K562 (cell line): ENCODE results near the gene PPM1H. TPM values are rescaled to one million over a fixed set of nuclear protein-coding genes. Genes with fewer than 3 reads are reported as not detected.

Source experiments
- GATAD2A ChIP-seq: fragments of 450-650 bp; IDR thresholded peaks from 2 replicates; pipeline ENCODE4 v1.6.1; 2017
- NUFIP1 ChIP-seq: fragments of 450-650 bp; IDR thresholded peaks from 2 replicates; pipeline ENCODE4 v1.6.1; 2018; ENCODE audit not compliant: partially characterized antibody
- PTTG1 ChIP-seq: fragments of 450-650 bp; IDR thresholded peaks from 2 replicates; pipeline ENCODE4 v1.6.1; 2016; ENCODE audit warnings: low read depth, mild to moderate bottlenecking, missing genetic modification characterization, missing compliant biosample characterization
- RNF2 ChIP-seq: sonication (generic); IDR thresholded peaks from 2 replicates; pipeline ENCODE4 v1.6.1; 2016
- TAF1 ChIP-seq: IDR thresholded peaks from 2 replicates; pipeline ENCODE4 v1.6.1; 2011; ENCODE audit warnings: mild to moderate bottlenecking, low read length, moderate library complexity; ENCODE audit not compliant: insufficient read depth, control insufficient read depth, severe bottlenecking; ENCODE audit errors: extremely low read depth
- THRAP3 ChIP-seq: fragments of 450-650 bp; IDR thresholded peaks from 2 replicates; pipeline ENCODE4 v1.6.1; 2016; ENCODE audit warnings: mild to moderate bottlenecking, inconsistent platforms, borderline replicate concordance
- ZNF766 ChIP-seq: fragments of 200-800 bp; sonication (Bioruptor generic); conservative IDR thresholded peaks from 2 replicates; pipeline ENCODE4 v1.6.1; 2016; ENCODE audit warnings: missing genetic modification characterization, missing compliant biosample characterization
- polyA plus RNA-seq, 8 experiments: library from polyadenylated mRNA; depleted of rRNA in 4 of 8; stranded (reverse) in 5 of 8; unstranded in 3 of 8; fragments of >200 nt; fragmentation: Nextera tagmentation in 2 of 8; fragmentation: Illumina TruSeq in 1 of 8; extraction: Ambion mirVana in 2 of 8; extraction: Trizol in 1 of 8; gene quantifications; 2 replicates each; pipeline versions ENCODE4 v1.2.1 to v1.2.3, GENCODE V29; 2011 to 2014; ENCODE audit warnings: inconsistent platforms in 1 of 8, missing spikeins in 1 of 8
- total RNA-seq, 7 experiments: library from RNA; depleted of rRNA in 6 of 7; stranded (reverse); fragments of >200 nt in 6 of 7; fragmentation: Illumina TruSeq in 2 of 7; extraction: Trizol in 2 of 7; gene quantifications; 2 replicates each; pipeline versions ENCODE4 v1.2.1 to v1.2.3, GENCODE V29; 2011 to 2021; ENCODE audit warnings: low replicate concordance in 1 of 7
- TF ChIP-seq, protein P1 (sequence below): fragments of 200-600 bp; sonication (generic); IDR thresholded peaks from one replicate; pipeline ENCODE4 v1.6.1; 2012; ENCODE audit warnings: mild to moderate bottlenecking, low read depth, low read length, inconsistent platforms
- TF ChIP-seq, protein P2 (sequence below): sonication (generic); formaldehyde crosslinking; IDR thresholded peaks from 2 replicates; pipeline ENCODE4 v1.8.0; 2022; ENCODE audit warnings: missing genetic modification reagents, mild to moderate bottlenecking, borderline replicate concordance
- TF ChIP-seq, protein P3 (sequence below): fragments of 250-450 bp; sonication (Bioruptor Pico); IDR thresholded peaks from 2 replicates; pipeline ENCODE4 v1.5.0; 2021
- TF ChIP-seq, protein P4 (sequence below): conservative IDR thresholded peaks from 2 replicates; pipeline ENCODE4 v1.6.1; 2011; ENCODE audit warnings: low read depth, mild to moderate bottlenecking, low read length; ENCODE audit not compliant: control insufficient read depth
- TF ChIP-seq, protein P5 (sequence below): sonication (generic); IDR thresholded peaks from 2 replicates; pipeline ENCODE4 v1.6.1; 2016

The PPM1H gene
- total and polyA plus RNA-seq, 9 of the 15 experiments (the other 6 are each of a cell fraction or from before 2014, with no cell fraction given), result 5.3 to 29.3 (median 11.3) TPM

DNA sequence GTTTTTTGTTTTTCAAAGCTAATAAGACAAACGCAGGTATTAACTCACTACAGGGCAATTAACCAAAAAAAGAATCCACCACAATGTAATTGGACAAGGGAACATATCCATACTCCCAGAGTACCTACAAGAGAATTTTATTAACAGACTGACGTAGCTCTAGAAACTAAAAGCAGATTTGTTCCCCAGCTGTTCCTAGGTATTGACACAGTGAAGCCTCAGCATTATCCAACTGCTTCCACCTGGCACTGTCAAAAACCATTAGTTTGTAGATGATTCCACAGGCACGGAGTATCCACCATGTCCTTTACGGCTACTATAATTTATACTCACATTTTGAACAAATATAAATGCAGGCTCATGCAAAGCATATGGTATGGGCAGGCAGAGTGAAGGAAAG is 22.3 kb downstream of the PPM1H start (continued):
- TF ChIP-seq, protein P1, sequence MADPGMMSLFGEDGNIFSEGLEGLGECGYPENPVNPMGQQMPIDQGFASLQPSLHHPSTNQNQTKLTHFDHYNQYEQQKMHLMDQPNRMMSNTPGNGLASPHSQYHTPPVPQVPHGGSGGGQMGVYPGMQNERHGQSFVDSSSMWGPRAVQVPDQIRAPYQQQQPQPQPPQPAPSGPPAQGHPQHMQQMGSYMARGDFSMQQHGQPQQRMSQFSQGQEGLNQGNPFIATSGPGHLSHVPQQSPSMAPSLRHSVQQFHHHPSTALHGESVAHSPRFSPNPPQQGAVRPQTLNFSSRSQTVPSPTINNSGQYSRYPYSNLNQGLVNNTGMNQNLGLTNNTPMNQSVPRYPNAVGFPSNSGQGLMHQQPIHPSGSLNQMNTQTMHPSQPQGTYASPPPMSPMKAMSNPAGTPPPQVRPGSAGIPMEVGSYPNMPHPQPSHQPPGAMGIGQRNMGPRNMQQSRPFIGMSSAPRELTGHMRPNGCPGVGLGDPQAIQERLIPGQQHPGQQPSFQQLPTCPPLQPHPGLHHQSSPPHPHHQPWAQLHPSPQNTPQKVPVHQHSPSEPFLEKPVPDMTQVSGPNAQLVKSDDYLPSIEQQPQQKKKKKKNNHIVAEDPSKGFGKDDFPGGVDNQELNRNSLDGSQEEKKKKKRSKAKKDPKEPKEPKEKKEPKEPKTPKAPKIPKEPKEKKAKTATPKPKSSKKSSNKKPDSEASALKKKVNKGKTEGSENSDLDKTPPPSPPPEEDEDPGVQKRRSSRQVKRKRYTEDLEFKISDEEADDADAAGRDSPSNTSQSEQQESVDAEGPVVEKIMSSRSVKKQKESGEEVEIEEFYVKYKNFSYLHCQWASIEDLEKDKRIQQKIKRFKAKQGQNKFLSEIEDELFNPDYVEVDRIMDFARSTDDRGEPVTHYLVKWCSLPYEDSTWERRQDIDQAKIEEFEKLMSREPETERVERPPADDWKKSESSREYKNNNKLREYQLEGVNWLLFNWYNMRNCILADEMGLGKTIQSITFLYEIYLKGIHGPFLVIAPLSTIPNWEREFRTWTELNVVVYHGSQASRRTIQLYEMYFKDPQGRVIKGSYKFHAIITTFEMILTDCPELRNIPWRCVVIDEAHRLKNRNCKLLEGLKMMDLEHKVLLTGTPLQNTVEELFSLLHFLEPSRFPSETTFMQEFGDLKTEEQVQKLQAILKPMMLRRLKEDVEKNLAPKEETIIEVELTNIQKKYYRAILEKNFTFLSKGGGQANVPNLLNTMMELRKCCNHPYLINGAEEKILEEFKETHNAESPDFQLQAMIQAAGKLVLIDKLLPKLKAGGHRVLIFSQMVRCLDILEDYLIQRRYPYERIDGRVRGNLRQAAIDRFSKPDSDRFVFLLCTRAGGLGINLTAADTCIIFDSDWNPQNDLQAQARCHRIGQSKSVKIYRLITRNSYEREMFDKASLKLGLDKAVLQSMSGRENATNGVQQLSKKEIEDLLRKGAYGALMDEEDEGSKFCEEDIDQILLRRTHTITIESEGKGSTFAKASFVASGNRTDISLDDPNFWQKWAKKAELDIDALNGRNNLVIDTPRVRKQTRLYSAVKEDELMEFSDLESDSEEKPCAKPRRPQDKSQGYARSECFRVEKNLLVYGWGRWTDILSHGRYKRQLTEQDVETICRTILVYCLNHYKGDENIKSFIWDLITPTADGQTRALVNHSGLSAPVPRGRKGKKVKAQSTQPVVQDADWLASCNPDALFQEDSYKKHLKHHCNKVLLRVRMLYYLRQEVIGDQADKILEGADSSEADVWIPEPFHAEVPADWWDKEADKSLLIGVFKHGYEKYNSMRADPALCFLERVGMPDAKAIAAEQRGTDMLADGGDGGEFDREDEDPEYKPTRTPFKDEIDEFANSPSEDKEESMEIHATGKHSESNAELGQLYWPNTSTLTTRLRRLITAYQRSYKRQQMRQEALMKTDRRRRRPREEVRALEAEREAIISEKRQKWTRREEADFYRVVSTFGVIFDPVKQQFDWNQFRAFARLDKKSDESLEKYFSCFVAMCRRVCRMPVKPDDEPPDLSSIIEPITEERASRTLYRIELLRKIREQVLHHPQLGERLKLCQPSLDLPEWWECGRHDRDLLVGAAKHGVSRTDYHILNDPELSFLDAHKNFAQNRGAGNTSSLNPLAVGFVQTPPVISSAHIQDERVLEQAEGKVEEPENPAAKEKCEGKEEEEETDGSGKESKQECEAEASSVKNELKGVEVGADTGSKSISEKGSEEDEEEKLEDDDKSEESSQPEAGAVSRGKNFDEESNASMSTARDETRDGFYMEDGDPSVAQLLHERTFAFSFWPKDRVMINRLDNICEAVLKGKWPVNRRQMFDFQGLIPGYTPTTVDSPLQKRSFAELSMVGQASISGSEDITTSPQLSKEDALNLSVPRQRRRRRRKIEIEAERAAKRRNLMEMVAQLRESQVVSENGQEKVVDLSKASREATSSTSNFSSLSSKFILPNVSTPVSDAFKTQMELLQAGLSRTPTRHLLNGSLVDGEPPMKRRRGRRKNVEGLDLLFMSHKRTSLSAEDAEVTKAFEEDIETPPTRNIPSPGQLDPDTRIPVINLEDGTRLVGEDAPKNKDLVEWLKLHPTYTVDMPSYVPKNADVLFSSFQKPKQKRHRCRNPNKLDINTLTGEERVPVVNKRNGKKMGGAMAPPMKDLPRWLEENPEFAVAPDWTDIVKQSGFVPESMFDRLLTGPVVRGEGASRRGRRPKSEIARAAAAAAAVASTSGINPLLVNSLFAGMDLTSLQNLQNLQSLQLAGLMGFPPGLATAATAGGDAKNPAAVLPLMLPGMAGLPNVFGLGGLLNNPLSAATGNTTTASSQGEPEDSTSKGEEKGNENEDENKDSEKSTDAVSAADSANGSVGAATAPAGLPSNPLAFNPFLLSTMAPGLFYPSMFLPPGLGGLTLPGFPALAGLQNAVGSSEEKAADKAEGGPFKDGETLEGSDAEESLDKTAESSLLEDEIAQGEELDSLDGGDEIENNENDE, result no peak
- no peak for TF ChIP-seq RNF2
- TF ChIP-seq, protein P2, sequence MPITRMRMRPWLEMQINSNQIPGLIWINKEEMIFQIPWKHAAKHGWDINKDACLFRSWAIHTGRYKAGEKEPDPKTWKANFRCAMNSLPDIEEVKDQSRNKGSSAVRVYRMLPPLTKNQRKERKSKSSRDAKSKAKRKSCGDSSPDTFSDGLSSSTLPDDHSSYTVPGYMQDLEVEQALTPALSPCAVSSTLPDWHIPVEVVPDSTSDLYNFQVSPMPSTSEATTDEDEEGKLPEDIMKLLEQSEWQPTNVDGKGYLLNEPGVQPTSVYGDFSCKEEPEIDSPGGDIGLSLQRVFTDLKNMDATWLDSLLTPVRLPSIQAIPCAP (CRISPR knock-in tag), result no peak
- TF ChIP-seq ZNF766 (CRISPR knock-in tag), result no peak
- TF ChIP-seq, protein P3, sequence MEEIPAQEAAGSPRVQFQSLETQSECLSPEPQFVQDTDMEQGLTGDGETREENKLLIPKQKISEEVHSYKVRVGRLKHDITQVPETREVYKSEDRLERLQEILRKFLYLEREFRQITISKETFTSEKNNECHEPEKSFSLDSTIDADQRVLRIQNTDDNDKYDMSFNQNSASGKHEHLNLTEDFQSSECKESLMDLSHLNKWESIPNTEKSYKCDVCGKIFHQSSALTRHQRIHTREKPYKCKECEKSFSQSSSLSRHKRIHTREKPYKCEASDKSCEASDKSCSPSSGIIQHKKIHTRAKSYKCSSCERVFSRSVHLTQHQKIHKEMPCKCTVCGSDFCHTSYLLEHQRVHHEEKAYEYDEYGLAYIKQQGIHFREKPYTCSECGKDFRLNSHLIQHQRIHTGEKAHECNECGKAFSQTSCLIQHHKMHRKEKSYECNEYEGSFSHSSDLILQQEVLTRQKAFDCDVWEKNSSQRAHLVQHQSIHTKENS, result no peak
- no peak for TF ChIP-seq GATAD2A
- no peak for TF ChIP-seq TAF1
- TF ChIP-seq, protein P4, sequence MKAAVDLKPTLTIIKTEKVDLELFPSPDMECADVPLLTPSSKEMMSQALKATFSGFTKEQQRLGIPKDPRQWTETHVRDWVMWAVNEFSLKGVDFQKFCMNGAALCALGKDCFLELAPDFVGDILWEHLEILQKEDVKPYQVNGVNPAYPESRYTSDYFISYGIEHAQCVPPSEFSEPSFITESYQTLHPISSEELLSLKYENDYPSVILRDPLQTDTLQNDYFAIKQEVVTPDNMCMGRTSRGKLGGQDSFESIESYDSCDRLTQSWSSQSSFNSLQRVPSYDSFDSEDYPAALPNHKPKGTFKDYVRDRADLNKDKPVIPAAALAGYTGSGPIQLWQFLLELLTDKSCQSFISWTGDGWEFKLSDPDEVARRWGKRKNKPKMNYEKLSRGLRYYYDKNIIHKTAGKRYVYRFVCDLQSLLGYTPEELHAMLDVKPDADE, result no peak
- TF ChIP-seq, protein P5, sequence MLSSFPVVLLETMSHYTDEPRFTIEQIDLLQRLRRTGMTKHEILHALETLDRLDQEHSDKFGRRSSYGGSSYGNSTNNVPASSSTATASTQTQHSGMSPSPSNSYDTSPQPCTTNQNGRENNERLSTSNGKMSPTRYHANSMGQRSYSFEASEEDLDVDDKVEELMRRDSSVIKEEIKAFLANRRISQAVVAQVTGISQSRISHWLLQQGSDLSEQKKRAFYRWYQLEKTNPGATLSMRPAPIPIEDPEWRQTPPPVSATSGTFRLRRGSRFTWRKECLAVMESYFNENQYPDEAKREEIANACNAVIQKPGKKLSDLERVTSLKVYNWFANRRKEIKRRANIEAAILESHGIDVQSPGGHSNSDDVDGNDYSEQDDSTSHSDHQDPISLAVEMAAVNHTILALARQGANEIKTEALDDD, result no peak
- TF ChIP-seq PTTG1 (tag), result no peak
- no peak for TF ChIP-seq THRAP3
- no peak for TF ChIP-seq NUFIP1
